Vagina (tissue), 2 donors: ENCODE results near the gene TMEM190.

ENCODE experiments used
- POLR2AphosphoS5 ChIP-seq, 2 donors: sonication (generic); formaldehyde crosslinking; IDR thresholded peaks; one replicate each; pipeline ENCODE4 v1.9.0; 2017; ENCODE audit warnings: antibody characterized with exemption in 2 of 2, mild to moderate bottlenecking in 2 of 2, low read depth in 1 of 2; ENCODE audit not compliant: insufficient read depth in 1 of 2
- TF ChIP-seq, protein P1 (sequence below), 3 experiments: fragments of 450-650 bp in 2 of 3; fragments of 200-600 bp in 1 of 3; sonication (generic) in 1 of 3; IDR thresholded peaks; one replicate each; pipeline ENCODE4 v1.5.1; 2017 to 2019; ENCODE audit warnings: antibody characterized with exemption in 3 of 3, mild to moderate bottlenecking in 2 of 3, moderate library complexity in 2 of 3

DNA sequence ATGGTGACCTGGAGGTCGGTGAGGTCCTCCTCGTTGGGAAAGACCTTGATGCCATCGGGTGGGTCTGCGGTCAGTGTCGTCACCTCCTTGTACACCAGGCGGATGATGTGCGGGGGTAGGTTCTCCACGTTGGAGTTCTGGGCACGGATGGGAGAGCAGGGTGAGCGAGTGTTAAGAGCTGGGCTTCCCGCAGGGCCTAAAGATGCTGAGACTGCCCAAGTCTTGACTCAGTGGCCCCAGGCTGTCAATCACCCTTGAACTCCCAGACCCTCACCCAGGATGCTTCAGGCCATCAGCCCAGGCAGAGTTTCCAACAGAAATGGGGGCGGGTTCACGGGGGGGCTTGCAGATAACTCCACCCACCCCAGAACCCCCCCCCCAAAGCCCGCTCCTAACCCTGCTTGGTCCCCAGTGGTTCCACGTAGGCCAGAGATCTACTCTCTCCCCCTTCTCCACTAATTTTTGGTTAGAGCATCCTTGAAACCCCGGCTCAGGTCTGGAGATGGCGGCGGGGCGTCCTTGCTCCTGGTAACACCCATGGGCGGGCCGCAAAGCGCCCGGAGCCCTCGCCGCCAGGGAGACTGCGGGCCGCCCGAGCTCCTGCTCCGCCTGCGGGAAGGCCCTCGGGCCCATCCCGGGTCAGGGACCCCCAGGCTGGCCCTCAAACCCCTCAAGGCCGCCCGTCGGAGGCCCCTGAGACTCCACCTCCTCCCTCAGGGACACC is 30.4 kb downstream of the TMEM190 start:
- TF ChIP-seq, protein P1, sequence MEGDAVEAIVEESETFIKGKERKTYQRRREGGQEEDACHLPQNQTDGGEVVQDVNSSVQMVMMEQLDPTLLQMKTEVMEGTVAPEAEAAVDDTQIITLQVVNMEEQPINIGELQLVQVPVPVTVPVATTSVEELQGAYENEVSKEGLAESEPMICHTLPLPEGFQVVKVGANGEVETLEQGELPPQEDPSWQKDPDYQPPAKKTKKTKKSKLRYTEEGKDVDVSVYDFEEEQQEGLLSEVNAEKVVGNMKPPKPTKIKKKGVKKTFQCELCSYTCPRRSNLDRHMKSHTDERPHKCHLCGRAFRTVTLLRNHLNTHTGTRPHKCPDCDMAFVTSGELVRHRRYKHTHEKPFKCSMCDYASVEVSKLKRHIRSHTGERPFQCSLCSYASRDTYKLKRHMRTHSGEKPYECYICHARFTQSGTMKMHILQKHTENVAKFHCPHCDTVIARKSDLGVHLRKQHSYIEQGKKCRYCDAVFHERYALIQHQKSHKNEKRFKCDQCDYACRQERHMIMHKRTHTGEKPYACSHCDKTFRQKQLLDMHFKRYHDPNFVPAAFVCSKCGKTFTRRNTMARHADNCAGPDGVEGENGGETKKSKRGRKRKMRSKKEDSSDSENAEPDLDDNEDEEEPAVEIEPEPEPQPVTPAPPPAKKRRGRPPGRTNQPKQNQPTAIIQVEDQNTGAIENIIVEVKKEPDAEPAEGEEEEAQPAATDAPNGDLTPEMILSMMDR (IDR thresholded peaks at IDR 0.05) = no peak
- no peak for TF ChIP-seq POLR2AphosphoS5 (IDR thresholded peaks at IDR 0.05; ENCODE audit: insufficient read depth in 1 of 2, low read depth in 1 of 2)
